Stomach (tissue), 4 donors: ENCODE data around the gene NEK4.

ENCODE experiments used
- CTCF ChIP-seq, 7 experiments: fragments of 450-650 bp in 4 of 7; fragments of 200-600 bp in 3 of 7; sonication (generic) in 3 of 7; IDR thresholded peaks; one replicate each; pipeline ENCODE4 v1.5.1; 2016 to 2019; ENCODE audit warnings: antibody characterized with exemption in 7 of 7, control low read depth in 2 of 7, mild to moderate bottlenecking in 1 of 7
- POLR2AphosphoS5 ChIP-seq, 3 donors: sonication (generic); formaldehyde crosslinking; IDR thresholded peaks; one replicate each; pipeline ENCODE4 v1.6.1; 2016; ENCODE audit warnings: antibody characterized with exemption in 3 of 3

- TF ChIP-seq POLR2AphosphoS5 (IDR thresholded peaks at IDR 0.05) (no peak), CTCF (IDR thresholded peaks at IDR 0.05) (no peak)
Measured at GRCh38 chr3:52684184-52684583, 86.6 kb downstream of the NEK4 start.
